Tibial nerve (tissue), 4 donors: Measurements from ENCODE around the gene FBXL15. TPM values are rescaled to one million over a fixed set of nuclear protein-coding genes. Genes with fewer than 3 reads are reported as not detected.

Experiments
- DNase-seq, 2 donors: peaks; one replicate each; pipeline ENCODE4 v3.0.0-alpha.2; 2019; ENCODE audit warnings: low spot score in 2 of 2
- H3K27ac ChIP-seq, 4 donors: fragments of 200-600 bp; sonication (generic) in 3 of 4; one replicate each; pipeline ENCODE4 v1.5.1; 2017 to 2019; ENCODE audit warnings: mild to moderate bottlenecking in 1 of 4
- H3K27me3 ChIP-seq, 2 donors: fragments of 200-600 bp; sonication (generic) in 1 of 2; one replicate each; pipeline versions ENCODE4 v1.5.1 to v1.6.0; 2017 to 2019
- H3K36me3 ChIP-seq, 3 donors: fragments of 200-600 bp; sonication (generic); one replicate each; pipeline ENCODE4 v1.5.1; 2018 to 2019
- H3K4me1 ChIP-seq, 4 donors: fragments of 200-600 bp; sonication (generic) in 3 of 4; one replicate each; pipeline ENCODE4 v1.5.1; 2017 to 2019
- H3K4me3 ChIP-seq, 4 donors: fragments of 200-600 bp; sonication (generic) in 3 of 4; one replicate each; pipeline ENCODE4 v1.5.1; 2017 to 2019; ENCODE audit warnings: mild to moderate bottlenecking in 1 of 4, moderate library complexity in 1 of 4
- H3K9me3 ChIP-seq, 4 donors: fragments of 200-600 bp; sonication (generic) in 3 of 4; one replicate each; pipeline ENCODE4 v1.5.1; 2017 to 2019
- EP300 ChIP-seq, 2 donors: sonication (generic); formaldehyde crosslinking; IDR thresholded peaks; one replicate each; pipeline ENCODE4 v1.6.1; 2017; ENCODE audit warnings: antibody characterized with exemption in 2 of 2, mild to moderate bottlenecking in 1 of 2
- POLR2A ChIP-seq, 2 donors: fragments of 450-650 bp; IDR thresholded peaks; one replicate each; pipeline ENCODE4 v1.6.1; 2017; ENCODE audit warnings: antibody characterized with exemption in 2 of 2, mild to moderate bottlenecking in 2 of 2, moderate library complexity in 2 of 2
- WGBS, 2 donors: methylation state at CpG; one replicate each; pipeline ENCODE4 v1.1.5; 2018; 5-methylcytosine and 5-hydroxymethylcytosine counted together
- total RNA-seq, 4 donors: library from RNA; depleted of rRNA; stranded (reverse); fragments of >200 nt; gene quantifications; one replicate each; pipeline ENCODE4 v1.1.0, GENCODE V29; 2016
- TF ChIP-seq, protein P1 (sequence below), 5 experiments: fragments of 200-600 bp in 3 of 5; fragments of 450-650 bp in 2 of 5; sonication (generic) in 3 of 5; IDR thresholded peaks; one replicate each; pipeline ENCODE4 v1.5.1; 2016 to 2019; ENCODE audit warnings: antibody characterized with exemption in 5 of 5, mild to moderate bottlenecking in 3 of 5, moderate library complexity in 2 of 5

The FBXL15 gene
- total RNA-seq, 4 donors from 2014 or later = 25.8 to 51.1 (median 46.2) TPM

- WGBS, 2 donors = 85 to 96% methylated on average over 3 of the region's 3 CpGs
- no peak overlapping the region for H3K4me3 ChIP-seq
Measured at GRCh38 chr10:102437515-102437914, 16.9 kb downstream of the FBXL15 start.

DNA sequence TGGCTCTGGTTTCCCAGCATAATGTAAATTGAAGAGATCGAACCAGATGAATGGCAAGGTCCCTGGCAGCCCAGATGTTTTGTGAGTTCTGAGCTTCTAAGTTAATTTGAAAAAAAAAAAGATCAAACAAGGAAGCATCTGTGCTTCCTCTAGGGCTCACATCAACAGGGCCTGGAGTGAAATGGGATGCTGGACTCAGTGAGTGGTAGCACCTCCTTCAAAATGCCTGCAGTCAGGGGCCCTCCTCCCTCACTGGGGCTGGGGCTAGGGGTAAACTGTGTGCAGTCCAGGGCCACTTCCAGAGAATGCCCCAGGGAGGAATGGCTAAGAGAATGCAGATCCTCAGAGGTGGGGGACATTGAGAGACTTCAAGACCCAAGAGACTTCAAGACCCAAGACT lies 17.7 kb downstream of the FBXL15 start:
- TF ChIP-seq EP300 (IDR thresholded peaks at IDR 0.05) (no peak), POLR2A (IDR thresholded peaks at IDR 0.05) (no peak)
- TF ChIP-seq, protein P1, sequence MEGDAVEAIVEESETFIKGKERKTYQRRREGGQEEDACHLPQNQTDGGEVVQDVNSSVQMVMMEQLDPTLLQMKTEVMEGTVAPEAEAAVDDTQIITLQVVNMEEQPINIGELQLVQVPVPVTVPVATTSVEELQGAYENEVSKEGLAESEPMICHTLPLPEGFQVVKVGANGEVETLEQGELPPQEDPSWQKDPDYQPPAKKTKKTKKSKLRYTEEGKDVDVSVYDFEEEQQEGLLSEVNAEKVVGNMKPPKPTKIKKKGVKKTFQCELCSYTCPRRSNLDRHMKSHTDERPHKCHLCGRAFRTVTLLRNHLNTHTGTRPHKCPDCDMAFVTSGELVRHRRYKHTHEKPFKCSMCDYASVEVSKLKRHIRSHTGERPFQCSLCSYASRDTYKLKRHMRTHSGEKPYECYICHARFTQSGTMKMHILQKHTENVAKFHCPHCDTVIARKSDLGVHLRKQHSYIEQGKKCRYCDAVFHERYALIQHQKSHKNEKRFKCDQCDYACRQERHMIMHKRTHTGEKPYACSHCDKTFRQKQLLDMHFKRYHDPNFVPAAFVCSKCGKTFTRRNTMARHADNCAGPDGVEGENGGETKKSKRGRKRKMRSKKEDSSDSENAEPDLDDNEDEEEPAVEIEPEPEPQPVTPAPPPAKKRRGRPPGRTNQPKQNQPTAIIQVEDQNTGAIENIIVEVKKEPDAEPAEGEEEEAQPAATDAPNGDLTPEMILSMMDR (IDR thresholded peaks at IDR 0.05) = no peak
- WGBS, 2 donors = 81 to 89% methylated on average over 1 of the region's 1 CpG

More at GRCh38 chr10:102437515-102437914, 16.9 kb downstream of the FBXL15 start:
- TF ChIP-seq EP300 (IDR thresholded peaks at IDR 0.05) = no peak
- no peak for TF ChIP-seq POLR2A (IDR thresholded peaks at IDR 0.05)
- TF ChIP-seq, protein P1 (IDR thresholded peaks at IDR 0.05) = no peak
- Histone ChIP-seq H3K27me3 (peaks cover 0 to 25% of the 10 kb centered on the region in 2 donors), H3K36me3 (no peaks in the 10 kb centered on the region), H3K9me3 (no peaks in the 10 kb centered on the region), H3K27ac (no peak overlapping the region), H3K4me1 (peaks cover 0 to 32% (median 7%) of the 10 kb centered on the region in 4 donors)
- no peak for DNase-seq

GRCh38 chr10:102444851-102445250 lies 24.2 kb downstream of the FBXL15 start:
- H3K4me1 ChIP-seq = peaks cover 0 to 4% (median 2%) of the 10 kb centered on the region in 4 donors
- TF ChIP-seq POLR2A (IDR thresholded peaks at IDR 0.05) (no peak), EP300 (IDR thresholded peaks at IDR 0.05) (no peak)
- TF ChIP-seq, protein P1 (IDR thresholded peaks at IDR 0.05) = no peak
- H3K4me3 ChIP-seq = no peak overlapping the region
- no peak overlapping the region for H3K27ac ChIP-seq
- H3K9me3 ChIP-seq = no peaks in the 10 kb centered on the region
- 59 to 69% methylated on average over 2 of the region's 2 CpGs for WGBS, 2 donors
- no peaks in the 10 kb centered on the region for H3K27me3 ChIP-seq
- no peak for DNase-seq
- no peaks in the 10 kb centered on the region for H3K36me3 ChIP-seq

More for the DNA sequence above, 17.7 kb downstream of the FBXL15 start:
- H3K27me3 ChIP-seq = peaks cover 0 to 21% of the 10 kb centered on the region in 2 donors
- H3K36me3 ChIP-seq = no peaks in the 10 kb centered on the region
- H3K27ac ChIP-seq = no peak overlapping the region
- no peaks in the 10 kb centered on the region for H3K9me3 ChIP-seq
- peaks cover 0 to 27% (median 4%) of the 10 kb centered on the region in 4 donors for H3K4me1 ChIP-seq
- DNase-seq = no peak
- H3K4me3 ChIP-seq = no peak overlapping the region

DNA sequence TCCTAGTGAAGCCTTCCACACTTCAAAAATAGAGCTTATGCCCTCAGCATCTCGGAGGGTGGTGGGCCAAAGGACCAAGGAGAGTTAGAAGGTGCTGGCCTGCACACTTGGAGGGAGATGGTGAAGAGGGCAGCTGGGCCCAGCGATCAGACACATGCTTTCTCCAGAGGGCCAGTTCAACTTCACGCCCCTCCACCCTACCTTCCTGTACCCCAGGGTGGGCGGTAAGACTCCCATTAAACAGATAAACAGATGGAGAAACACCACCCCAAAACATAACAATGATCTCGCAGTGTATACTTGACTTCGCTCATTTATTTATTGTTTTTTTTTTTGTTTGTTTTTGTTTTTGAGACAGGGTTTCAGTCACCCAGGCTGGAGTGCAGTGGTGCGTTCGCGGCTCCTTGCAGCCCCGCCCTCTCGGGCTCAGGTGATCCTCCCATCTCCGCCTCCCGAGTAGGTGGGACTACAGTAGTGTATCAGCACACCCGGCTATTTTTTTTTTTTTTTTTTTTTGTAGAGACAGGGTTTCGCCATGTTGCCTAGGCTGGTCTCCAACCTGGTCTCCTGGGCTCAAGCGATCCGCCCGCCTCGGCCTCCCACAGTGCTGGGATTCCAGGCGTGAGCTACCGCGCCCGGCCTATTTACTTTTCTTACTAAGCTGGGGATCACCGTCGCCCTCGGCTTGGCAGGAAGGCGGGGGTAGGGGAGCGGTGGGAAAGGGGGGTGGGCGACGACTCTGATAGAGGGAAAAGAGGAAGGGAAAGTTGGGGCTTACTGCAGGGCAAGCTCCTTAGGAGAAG lies 28.9 kb downstream of the FBXL15 start:
- TF ChIP-seq EP300 (IDR thresholded peaks at IDR 0.05) (no peak), POLR2A (IDR thresholded peaks at IDR 0.05) (no peak)
- TF ChIP-seq, protein P1 (IDR thresholded peaks at IDR 0.05) = no peak

GRCh38 chr10:102450124-102450373 lies 29.4 kb downstream of the FBXL15 start:
- no peaks in the 10 kb centered on the region for H3K36me3 ChIP-seq
- H3K27ac ChIP-seq = peak overlapping the region; percentile 55 to 88 (median 84)
- peak overlapping the region; percentile 64 to 85 (median 78) for H3K4me3 ChIP-seq
- H3K4me1 ChIP-seq = peaks cover 0 to 23% (median 7%) of the 10 kb centered on the region in 4 donors
- DNase-seq = no peak
- WGBS, 2 donors = 0 to 1% methylated on average over 11 of the region's 11 CpGs
- no peak for TF ChIP-seq POLR2A (IDR thresholded peaks at IDR 0.05)
- no peak for TF ChIP-seq EP300 (IDR thresholded peaks at IDR 0.05)
- TF ChIP-seq, protein P1 (IDR thresholded peaks at IDR 0.05) = no peak
- H3K27me3 ChIP-seq = no peaks in the 10 kb centered on the region
- no peaks in the 10 kb centered on the region for H3K9me3 ChIP-seq

More for the DNA sequence above, 28.9 kb downstream of the FBXL15 start:
- Histone ChIP-seq H3K27ac (peak overlapping the region; percentile 55 to 88 (median 84)), H3K27me3 (no peaks in the 10 kb centered on the region), H3K36me3 (no peaks in the 10 kb centered on the region), H3K4me3 (peak overlapping the region; percentile 64 to 85 (median 78)), H3K9me3 (no peaks in the 10 kb centered on the region), H3K4me1 (peaks cover 0 to 23% (median 7%) of the 10 kb centered on the region in 4 donors)
- 14 to 16% methylated on average over 30 of the region's 30 CpGs for WGBS, 2 donors
- peak; percentile 30 to 55 for DNase-seq
